Measurements from ENCODE around the gene PCMT1.
"Not testable (repeated sequence)": the region's sequence is repeated elsewhere in the genome, so short reads cannot be mapped to it uniquely, and the experiment has no call there.

The PCMT1 gene

DNA sequence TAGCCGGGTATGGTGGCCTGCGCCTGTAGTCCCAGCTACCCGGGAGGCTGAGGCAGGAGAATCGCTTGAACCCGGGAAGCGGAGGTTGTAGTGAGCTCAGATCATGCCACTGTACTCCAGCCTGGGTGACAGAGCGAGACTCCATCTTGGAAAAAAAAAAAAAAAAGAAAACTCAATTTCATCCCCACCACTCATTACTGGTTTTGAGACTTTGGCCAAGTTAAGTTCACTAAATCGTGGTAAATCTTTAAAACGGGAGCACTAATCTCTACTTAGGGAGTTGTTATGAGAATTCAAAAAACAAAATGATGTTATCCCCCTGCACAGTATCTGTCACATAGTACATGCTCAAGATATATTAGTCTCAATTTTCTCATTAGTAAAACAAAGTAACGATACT lies 4.3 kb upstream of the PCMT1 start:
- not testable (repeated sequence) for H2BK12ac ChIP-seq (ENCODE audit: low read length); H3K27me3 ChIP-seq (ENCODE audit: insufficient read depth, low read length); H2BK120ac ChIP-seq (ENCODE audit: insufficient read depth, low read length, poor library complexity); H2AFZ ChIP-seq (ENCODE audit: insufficient read depth, low read length, poor library complexity); H3K79me2 ChIP-seq (ENCODE audit: control insufficient read depth, insufficient read depth, low read length, poor library complexity); H4K12ac ChIP-seq (ENCODE audit: low read depth, low read length); H3K9ac ChIP-seq (ENCODE audit: low read length); H3K27ac ChIP-seq (ENCODE audit: low read depth, low read length); H3K9me3 ChIP-seq (ENCODE audit: insufficient read depth, low read depth, low read length); H3K18ac ChIP-seq (ENCODE audit: low read length); H3K23ac ChIP-seq (ENCODE audit: low read length); H3K14ac ChIP-seq (ENCODE audit: low read length); H3K4ac ChIP-seq (ENCODE audit: low read depth, low read length); H2AK5ac ChIP-seq (ENCODE audit: low read length); H3K4me1 ChIP-seq (ENCODE audit: control insufficient read depth in 1 of 2, insufficient read depth in 2 of 2, low read length in 2 of 2); H4K91ac ChIP-seq (ENCODE audit: low read depth, low read length); H2BK5ac ChIP-seq (ENCODE audit: low read depth, low read length, poor library complexity); DNase-seq; H4K8ac ChIP-seq (ENCODE audit: low read depth, low read length); H3K4me2 ChIP-seq (ENCODE audit: low read length); H3K4me3 ChIP-seq (ENCODE audit: low read depth, low read length)
- H3K79me1 ChIP-seq (ENCODE audit: low read length) = peaks cover 10% of the 10 kb centered on the region
- peaks cover 22 to 24% of the 10 kb centered on the region in 2 experiments for H3K36me3 ChIP-seq (ENCODE audit: control insufficient read depth in 1 of 2, insufficient read depth in 2 of 2, low read length in 2 of 2)
- WGBS (ENCODE audit: extremely low coverage, insufficient coverage, insufficient read length) = no CpG with 5 or more reads among the region's 10 CpGs

GRCh38 chr6:149746147-149746946 lies 3.2 kb upstream of the PCMT1 start, which contains the start of gene NUP43:
Gene NUP43 (minus strand): TSS chr6:149746529. CDS start chr6:149746495, 34 bp downstream.
- H4K12ac ChIP-seq (ENCODE audit: low read depth, low read length) = peak within 1 kb of the TSS; percentile 84
- peaks cover 16 to 18% of the 10 kb centered on the region in 2 experiments for H3K36me3 ChIP-seq (ENCODE audit: control insufficient read depth in 1 of 2, insufficient read depth in 2 of 2, low read length in 2 of 2)
- H3K4me3 ChIP-seq (ENCODE audit: low read depth, low read length) = peak within 1 kb of the TSS; percentile 84
- no peaks in the 10 kb centered on the region for H3K27me3 ChIP-seq (ENCODE audit: insufficient read depth, low read length)
- H4K91ac ChIP-seq (ENCODE audit: low read depth, low read length) = no peak within 1 kb of the TSS
- H3K18ac ChIP-seq (ENCODE audit: low read length) = no peak within 1 kb of the TSS
- DNase-seq = peak; percentile 90 to 98
- peak within 1 kb of the TSS; percentile 11 for H3K27ac ChIP-seq (ENCODE audit: low read depth, low read length)
- peaks cover 10% of the 10 kb centered on the region for H3K79me1 ChIP-seq (ENCODE audit: low read length)
- no peaks in the 10 kb centered on the region for H3K9me3 ChIP-seq (ENCODE audit: insufficient read depth, low read depth, low read length)
- H2AK5ac ChIP-seq (ENCODE audit: low read length) = no peak within 1 kb of the TSS
- peaks cover 12% of the 10 kb centered on the region for H3K79me2 ChIP-seq (ENCODE audit: control insufficient read depth, insufficient read depth, low read length, poor library complexity)
- H2BK120ac ChIP-seq (ENCODE audit: insufficient read depth, low read length, poor library complexity) = no peak within 1 kb of the TSS
- peak within 1 kb of the TSS; percentile 5 for H2BK5ac ChIP-seq (ENCODE audit: low read depth, low read length, poor library complexity)
- H4K8ac ChIP-seq (ENCODE audit: low read depth, low read length) = peak within 1 kb of the TSS; percentile 67
- no peak within 1 kb of the TSS for H3K14ac ChIP-seq (ENCODE audit: low read length)
- H2AFZ ChIP-seq (ENCODE audit: insufficient read depth, low read length, poor library complexity) = peak within 1 kb of the TSS; percentile 57
- H2BK12ac ChIP-seq (ENCODE audit: low read length) = no peak within 1 kb of the TSS
- WGBS (ENCODE audit: extremely low coverage, insufficient coverage, insufficient read length) = no CpG with 5 or more reads among the region's 41 CpGs
- peak within 1 kb of the TSS; percentile 78 for H3K9ac ChIP-seq (ENCODE audit: low read length)
- no peaks in the 10 kb centered on the region for H3K4me1 ChIP-seq (ENCODE audit: control insufficient read depth in 1 of 2, insufficient read depth in 2 of 2, low read length in 2 of 2)
- peak within 1 kb of the TSS; percentile 63 for H3K4me2 ChIP-seq (ENCODE audit: low read length)
- H3K4ac ChIP-seq (ENCODE audit: low read depth, low read length) = peak within 1 kb of the TSS; percentile 16
- no peak within 1 kb of the TSS for H3K23ac ChIP-seq (ENCODE audit: low read length)

- not testable (repeated sequence) for H3K27me3 ChIP-seq (ENCODE audit: insufficient read depth, low read length); H3K23ac ChIP-seq (ENCODE audit: low read length); H2BK5ac ChIP-seq (ENCODE audit: low read depth, low read length, poor library complexity); DNase-seq; H2AK5ac ChIP-seq (ENCODE audit: low read length); H3K4me1 ChIP-seq (ENCODE audit: control insufficient read depth in 1 of 2, insufficient read depth in 2 of 2, low read length in 2 of 2); H2BK12ac ChIP-seq (ENCODE audit: low read length); H3K9me3 ChIP-seq (ENCODE audit: insufficient read depth, low read depth, low read length); H3K36me3 ChIP-seq (ENCODE audit: control insufficient read depth in 1 of 2, insufficient read depth in 2 of 2, low read length in 2 of 2)
- Histone ChIP-seq H4K12ac (ENCODE audit: low read depth, low read length) (peak overlapping the region; percentile 91), H3K79me2 (ENCODE audit: control insufficient read depth, insufficient read depth, low read length, poor library complexity) (peaks cover 19% of the 10 kb centered on the region), H3K14ac (ENCODE audit: low read length) (peak overlapping the region; percentile 87), H3K79me1 (ENCODE audit: low read length) (peaks cover 10% of the 10 kb centered on the region), H4K91ac (ENCODE audit: low read depth, low read length) (peak overlapping the region; percentile 81), H2BK120ac (ENCODE audit: insufficient read depth, low read length, poor library complexity) (peak overlapping the region; percentile 77), H3K9ac (ENCODE audit: low read length) (peak overlapping the region; percentile 82), H4K8ac (ENCODE audit: low read depth, low read length) (peak overlapping the region; percentile 96), H2AFZ (ENCODE audit: insufficient read depth, low read length, poor library complexity) (peak overlapping the region; percentile 90), H3K4me2 (ENCODE audit: low read length) (peak overlapping the region; percentile 59), H3K18ac (ENCODE audit: low read length) (peak overlapping the region; percentile 77), H3K4me3 (ENCODE audit: low read depth, low read length) (peak overlapping the region; percentile 98), H3K27ac (ENCODE audit: low read depth, low read length) (peak overlapping the region; percentile 73), H3K4ac (ENCODE audit: low read depth, low read length) (peak overlapping the region; percentile 93)
- WGBS (ENCODE audit: extremely low coverage, insufficient coverage, insufficient read length) = no CpG with 5 or more reads among the region's 38 CpGs
Observed at GRCh38 chr6:149749082-149749593, 403 bp upstream of the PCMT1 start.

- H3K27me3 ChIP-seq (ENCODE audit: insufficient read depth, low read length) = no peaks in the 10 kb centered on the region
- peaks cover 10% of the 10 kb centered on the region for H3K79me1 ChIP-seq (ENCODE audit: low read length)
- H3K9me3 ChIP-seq (ENCODE audit: insufficient read depth, low read depth, low read length) = no peaks in the 10 kb centered on the region
- H2AK5ac ChIP-seq (ENCODE audit: low read length) = peak overlapping the region; percentile 73
- H3K9ac ChIP-seq (ENCODE audit: low read length) = peak overlapping the region; percentile 94
- peak overlapping the region; percentile 98 for H4K8ac ChIP-seq (ENCODE audit: low read depth, low read length)
- H3K4me3 ChIP-seq (ENCODE audit: low read depth, low read length) = peak overlapping the region; percentile 98
- peak overlapping the region; percentile 91 for H4K12ac ChIP-seq (ENCODE audit: low read depth, low read length)
- H2BK120ac ChIP-seq (ENCODE audit: insufficient read depth, low read length, poor library complexity) = peak overlapping the region; percentile 76
- H2BK12ac ChIP-seq (ENCODE audit: low read length) = no peak overlapping the region
- peak overlapping the region; percentile 99 for H2AFZ ChIP-seq (ENCODE audit: insufficient read depth, low read length, poor library complexity)
- peak overlapping the region; percentile 83 for H2BK5ac ChIP-seq (ENCODE audit: low read depth, low read length, poor library complexity)
- H3K18ac ChIP-seq (ENCODE audit: low read length) = peak overlapping the region; percentile 97
- H3K36me3 ChIP-seq (ENCODE audit: control insufficient read depth in 1 of 2, insufficient read depth in 2 of 2, low read length in 2 of 2) = no peaks in the 10 kb centered on the region
- peak overlapping the region; percentile 82 for H4K91ac ChIP-seq (ENCODE audit: low read depth, low read length)
- H3K4ac ChIP-seq (ENCODE audit: low read depth, low read length) = peak overlapping the region; percentile 93
- no CpG with 5 or more reads among the region's 25 CpGs for WGBS (ENCODE audit: extremely low coverage, insufficient coverage, insufficient read length)
- DNase-seq = peak; percentile 53 to 66
- H3K23ac ChIP-seq (ENCODE audit: low read length) = no peak overlapping the region
- H3K14ac ChIP-seq (ENCODE audit: low read length) = peak overlapping the region; percentile 98
- H3K79me2 ChIP-seq (ENCODE audit: control insufficient read depth, insufficient read depth, low read length, poor library complexity) = peaks cover 19% of the 10 kb centered on the region
- peak overlapping the region; percentile 86 for H3K4me2 ChIP-seq (ENCODE audit: low read length)
- no peaks in the 10 kb centered on the region for H3K4me1 ChIP-seq (ENCODE audit: control insufficient read depth in 1 of 2, insufficient read depth in 2 of 2, low read length in 2 of 2)
- H3K27ac ChIP-seq (ENCODE audit: low read depth, low read length) = peak overlapping the region; percentile 86
Observed at GRCh38 chr6:149750136-149750609, 632 bp downstream of the PCMT1 start.

Measured in trophoblast cell (in vitro differentiated cells and primary cell).